PC-3 (cell line): Measurements from ENCODE around the gene SLC7A6OS. TPM values are rescaled to one million over a fixed set of nuclear protein-coding genes. Genes with fewer than 3 reads are reported as not detected.

Experiments
- ATAC-seq: fragments of 200-7000 bp; cut with Tn5 transposase; 2 replicates; pipeline ENCODE4 v1.9.1; 2020; ENCODE audit warnings: mild to moderate bottlenecking, moderate library complexity
- BruUV-seq: library from RNA; stranded (reverse); fragments of 400-500 nt; replicated peaks from 2 replicates; lab custom pipeline; 2021; lab: Mats Ljungman, UMichigan
- CTCF ChIA-PET: fragments of 300-600 bp; sonication (Branson Sonifier 250); formaldehyde crosslinking; loops from one replicate; lab custom pipeline; 2022; ENCODE audit warnings: antibody characterized with exemption; lab: Charles Lee
- POLR2A ChIA-PET: fragments of 300-600 bp; sonication (Branson Sonifier 250); formaldehyde crosslinking; loops from one replicate; lab custom pipeline; 2022; ENCODE audit warnings: antibody characterized with exemption; ENCODE audit not compliant: unreplicated experiment; lab: Charles Lee
- DNase-seq: peaks from one replicate; pipeline ENCODE4 v3.0.0-alpha.2; 2015
- H2AFZ ChIP-seq: fragments of 300-600 bp; sonication (generic); 2 replicates; pipeline ENCODE4 v1.6.0; 2016; ENCODE audit warnings: antibody characterized with exemption, low read length
- H3F3A ChIP-seq: fragments of 300-600 bp; sonication (generic); one replicate; pipeline ENCODE4 v1.6.0; 2017; ENCODE audit warnings: antibody characterized with exemption, low read length, control low read depth, mild to moderate bottlenecking; ENCODE audit not compliant: unreplicated experiment
- H3K27ac ChIP-seq: fragments of 300-600 bp; sonication (generic); 2 replicates; pipeline ENCODE4 v1.5.1; 2016; ENCODE audit warnings: mild to moderate bottlenecking, low read length
- H3K27me3 ChIP-seq: fragments of 300-600 bp; sonication (generic); 2 replicates; pipeline ENCODE4 v1.6.1; 2016; ENCODE audit warnings: low read length, mixed read lengths
- H3K36me3 ChIP-seq: fragments of 300-600 bp; sonication (generic); 2 replicates; pipeline ENCODE4 v1.6.1; 2016; ENCODE audit warnings: low read depth, mixed run types, low read length, mixed read lengths
- H3K4me1 ChIP-seq: fragments of 300-600 bp; sonication (generic); 2 replicates; pipeline ENCODE4 v1.5.1; 2016; ENCODE audit warnings: low read length; ENCODE audit not compliant: insufficient read depth
- H3K4me2 ChIP-seq: fragments of 300-600 bp; sonication (generic); 2 replicates; pipeline ENCODE4 v1.6.0; 2016; ENCODE audit warnings: low read length
- H3K4me3 ChIP-seq: fragments of 300-600 bp; sonication (generic); 2 replicates; pipeline ENCODE4 v1.5.1; 2016; ENCODE audit warnings: mild to moderate bottlenecking, low read length, mixed read lengths
- H3K79me2 ChIP-seq: fragments of 300-600 bp; sonication (generic); 2 replicates; pipeline ENCODE4 v1.6.1; 2017; ENCODE audit warnings: low read length, mixed read lengths
- H3K9ac ChIP-seq: fragments of 300-600 bp; sonication (generic); 2 replicates; pipeline ENCODE4 v1.6.0; 2016; ENCODE audit warnings: mild to moderate bottlenecking, low read length
- H3K9me2 ChIP-seq: fragments of 300-600 bp; sonication (generic); replicated peaks from 2 replicates; pipeline ENCODE4 v1.6.1; 2016; ENCODE audit warnings: mixed run types, low read length, mixed read lengths
- H3K9me3 ChIP-seq: fragments of 300-600 bp; sonication (generic); 2 replicates; pipeline ENCODE4 v1.6.1; 2016; ENCODE audit warnings: low read length, mixed read lengths
- H4K20me1 ChIP-seq: fragments of 300-600 bp; sonication (generic); 2 replicates; pipeline ENCODE4 v1.6.1; 2016; ENCODE audit warnings: low read length, mixed read lengths
- EZH2 ChIP-seq: fragments of 300-600 bp; sonication (generic); IDR thresholded peaks from one replicate; pipeline ENCODE4 v1.6.1; 2017; ENCODE audit warnings: antibody characterized with exemption, mild to moderate bottlenecking, low read length; ENCODE audit not compliant: unreplicated experiment
- EZH2phosphoT487 ChIP-seq: fragments of 300-600 bp; sonication (generic); IDR thresholded peaks from 2 replicates; pipeline ENCODE4 v1.6.1; 2018; ENCODE audit warnings: mild to moderate bottlenecking, antibody characterized with exemption, low read length, borderline replicate concordance
- intact Hi-C: fragments of 100-400 bp; cut with micrococcal nuclease; formaldehyde crosslinking; loops from 2 replicates; pipeline ENCODE4 v1.9.0; 2023
- total RNA-seq: library from RNA; depleted of rRNA; stranded (reverse); fragments of >200 nt; gene quantifications from 2 replicates; pipeline ENCODE4 v1.2.3, GENCODE V29; 2014
- TF ChIP-seq, protein P1 (sequence below): fragments of 300-600 bp; sonication (generic); conservative IDR thresholded peaks from 2 replicates; pipeline ENCODE4 v1.5.1; 2017; ENCODE audit warnings: antibody characterized with exemption, low read depth, mild to moderate bottlenecking, low read length

SLC7A6OS gene
- total RNA-seq, 1 experiment from 2014 or later, result 12.6 TPM

DNA sequence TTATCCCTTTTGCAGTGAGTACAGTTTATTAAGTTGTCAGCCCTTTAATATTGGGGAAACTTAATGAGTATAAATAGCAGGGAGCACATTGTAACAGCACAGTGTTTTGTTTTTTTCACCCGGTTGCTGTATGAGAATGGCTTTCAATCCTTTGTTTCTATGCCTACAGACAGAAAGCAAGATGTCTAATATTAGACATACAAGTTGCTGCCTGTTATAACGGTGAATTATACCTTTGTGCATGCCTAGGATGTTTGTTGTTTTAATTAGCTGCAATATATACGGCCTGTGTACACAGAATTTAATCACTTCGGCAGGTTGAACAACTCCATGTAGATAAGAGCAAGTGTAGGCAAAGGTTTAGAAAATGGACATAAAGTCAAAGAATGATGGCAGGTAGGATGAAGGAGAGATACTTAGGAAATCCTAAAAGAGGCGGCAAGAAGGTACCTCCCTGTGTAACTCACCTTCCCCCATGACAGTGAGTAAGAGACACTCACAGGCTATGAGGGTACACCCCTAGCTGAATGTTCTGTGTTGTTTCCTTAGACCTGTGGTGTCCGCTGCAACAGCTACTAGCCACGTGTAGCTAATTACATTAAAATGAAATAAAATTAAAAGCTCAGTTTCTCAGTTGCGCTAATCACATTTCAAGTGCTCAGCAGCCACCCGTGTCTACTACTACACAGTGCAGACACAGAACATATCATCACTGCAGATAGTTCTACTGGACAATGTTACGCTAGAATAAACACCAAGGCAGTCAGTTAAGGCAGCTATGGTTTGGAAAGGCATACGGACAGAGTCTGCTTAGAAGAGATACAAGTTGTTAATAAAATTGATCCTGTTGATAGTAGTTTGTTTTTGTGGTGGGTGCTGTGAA is 10.9 kb downstream of the SLC7A6OS start:
- peaks cover 12% of the 10 kb centered on the region for H3K4me1 ChIP-seq
- H3K27me3 ChIP-seq, result no peaks in the 10 kb centered on the region
- CTCF ChIA-PET, result no interaction called here
- H4K20me1 ChIP-seq, result no peaks in the 10 kb centered on the region
- TF ChIP-seq, protein P1, sequence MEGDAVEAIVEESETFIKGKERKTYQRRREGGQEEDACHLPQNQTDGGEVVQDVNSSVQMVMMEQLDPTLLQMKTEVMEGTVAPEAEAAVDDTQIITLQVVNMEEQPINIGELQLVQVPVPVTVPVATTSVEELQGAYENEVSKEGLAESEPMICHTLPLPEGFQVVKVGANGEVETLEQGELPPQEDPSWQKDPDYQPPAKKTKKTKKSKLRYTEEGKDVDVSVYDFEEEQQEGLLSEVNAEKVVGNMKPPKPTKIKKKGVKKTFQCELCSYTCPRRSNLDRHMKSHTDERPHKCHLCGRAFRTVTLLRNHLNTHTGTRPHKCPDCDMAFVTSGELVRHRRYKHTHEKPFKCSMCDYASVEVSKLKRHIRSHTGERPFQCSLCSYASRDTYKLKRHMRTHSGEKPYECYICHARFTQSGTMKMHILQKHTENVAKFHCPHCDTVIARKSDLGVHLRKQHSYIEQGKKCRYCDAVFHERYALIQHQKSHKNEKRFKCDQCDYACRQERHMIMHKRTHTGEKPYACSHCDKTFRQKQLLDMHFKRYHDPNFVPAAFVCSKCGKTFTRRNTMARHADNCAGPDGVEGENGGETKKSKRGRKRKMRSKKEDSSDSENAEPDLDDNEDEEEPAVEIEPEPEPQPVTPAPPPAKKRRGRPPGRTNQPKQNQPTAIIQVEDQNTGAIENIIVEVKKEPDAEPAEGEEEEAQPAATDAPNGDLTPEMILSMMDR, result no peak
- H3F3A ChIP-seq, result peaks cover 3% of the 10 kb centered on the region
- no peaks in the 10 kb centered on the region for H3K9me2 ChIP-seq
- H3K4me2 ChIP-seq, result no peak overlapping the region
- no peaks in the 10 kb centered on the region for H3K9me3 ChIP-seq
- intact Hi-C loops, result no loop called here
- DNase-seq (no peak), ATAC-seq (no peak)
- H3K79me2 ChIP-seq, result no peaks in the 10 kb centered on the region
- no peak overlapping the region for H3K4me3 ChIP-seq
- peaks cover 41% of the 10 kb centered on the region for H3K36me3 ChIP-seq
- POLR2A ChIA-PET, result no interaction called here
- no peak overlapping the region for H3K9ac ChIP-seq
- H3K27ac ChIP-seq, result no peak overlapping the region
- BruUV-seq, result TSS peak; percentile 6
- no peak overlapping the region for H2AFZ ChIP-seq

- Histone ChIP-seq H3K27ac (no peak overlapping the region), H3K9ac (no peak overlapping the region), H3K79me2 (no peaks in the 10 kb centered on the region), H3K9me3 (no peaks in the 10 kb centered on the region), H2AFZ (no peak overlapping the region), H3K36me3 (peaks cover 45% of the 10 kb centered on the region), H3F3A (peaks cover 3% of the 10 kb centered on the region), H3K4me2 (no peak overlapping the region), H3K4me1 (peaks cover 12% of the 10 kb centered on the region), H3K4me3 (no peak overlapping the region), H3K27me3 (no peaks in the 10 kb centered on the region), H3K9me2 (no peaks in the 10 kb centered on the region), H4K20me1 (no peaks in the 10 kb centered on the region)
- ChIA-PET POLR2A (no interaction called here), CTCF (interaction anchor here (0.6 kb wide), 1 partner anchor 35 kb away, joined by 3 read pairs; the partner anchor contains the start of gene SLC7A6)
- DNase-seq, result peak; percentile 43
- intact Hi-C loops, result no loop called here
- TF ChIP-seq EZH2phosphoT487, result no peak
- TF ChIP-seq, protein P1, result no peak
- TF ChIP-seq EZH2, result no peak
- BruUV-seq, result no TSS peak
- ATAC-seq, result no peak
These were observed 11.7 kb downstream of the SLC7A6OS start for GRCh38 chr16:68298907-68299561.

DNA sequence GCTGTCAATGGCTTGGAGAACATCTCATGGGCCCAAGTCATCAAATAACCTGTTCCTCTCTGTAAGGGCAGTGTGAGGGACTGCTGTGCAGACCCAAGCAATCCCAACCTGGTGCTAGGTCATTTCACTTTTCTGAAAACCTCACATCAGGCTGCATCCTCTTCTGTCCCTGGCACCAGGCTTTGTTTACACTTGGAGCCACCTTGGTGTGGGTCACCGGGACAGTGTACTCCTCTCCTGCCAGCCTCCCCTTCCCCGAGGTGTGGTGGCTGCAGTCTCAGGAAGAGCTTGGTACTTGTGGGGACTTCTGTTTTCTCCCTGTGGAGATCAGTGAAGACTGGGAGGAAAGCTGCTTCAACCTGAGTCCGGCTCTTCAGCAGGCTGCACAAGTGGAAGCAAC is 12.4 kb downstream of the SLC7A6OS start:
- intact Hi-C loops, result no loop called here
- Histone ChIP-seq H3K79me2 (no peaks in the 10 kb centered on the region), H3K27me3 (no peaks in the 10 kb centered on the region), H3F3A (peaks cover 3% of the 10 kb centered on the region), H3K27ac (no peak overlapping the region), H3K4me2 (no peak overlapping the region), H3K9ac (no peak overlapping the region), H3K4me3 (no peak overlapping the region), H3K9me2 (no peaks in the 10 kb centered on the region), H3K9me3 (no peaks in the 10 kb centered on the region), H3K36me3 (peaks cover 40% of the 10 kb centered on the region), H3K4me1 (peaks cover 12% of the 10 kb centered on the region), H2AFZ (no peak overlapping the region), H4K20me1 (no peaks in the 10 kb centered on the region)
- no peak for DNase-seq
- POLR2A ChIA-PET, result no interaction called here
- no peak; the same call in none of the 2 replicates for ATAC-seq
- no peak for TF ChIP-seq EZH2
- CTCF ChIA-PET, result no interaction called here
- no TSS peak for BruUV-seq
